Vagina (tissue), 2 donors: ENCODE measurements around the gene PARP2.

Experiments used
- CTCF ChIP-seq, 3 experiments: fragments of 450-650 bp in 2 of 3; fragments of 200-600 bp in 1 of 3; sonication (generic) in 1 of 3; IDR thresholded peaks; one replicate each; pipeline ENCODE4 v1.5.1; 2017 to 2019; ENCODE audit warnings: antibody characterized with exemption in 3 of 3, mild to moderate bottlenecking in 2 of 3, moderate library complexity in 2 of 3
- POLR2A ChIP-seq, 2 donors: fragments of 450-650 bp; IDR thresholded peaks; one replicate each; pipeline ENCODE4 v1.6.1; 2017; ENCODE audit warnings: antibody characterized with exemption in 2 of 2, mild to moderate bottlenecking in 2 of 2, moderate library complexity in 2 of 2
- POLR2AphosphoS5 ChIP-seq, 2 donors: sonication (generic); formaldehyde crosslinking; IDR thresholded peaks; one replicate each; pipeline ENCODE4 v1.9.0; 2017; ENCODE audit warnings: antibody characterized with exemption in 2 of 2, mild to moderate bottlenecking in 2 of 2, low read depth in 1 of 2; ENCODE audit not compliant: insufficient read depth in 1 of 2

GRCh38 chr14:20350282-20350681 is 6.8 kb downstream of the PARP2 start:
- TF ChIP-seq CTCF (IDR thresholded peaks at IDR 0.05) (no peak), POLR2A (IDR thresholded peaks at IDR 0.05) (no peak), POLR2AphosphoS5 (IDR thresholded peaks at IDR 0.05; ENCODE audit: insufficient read depth in 1 of 2, low read depth in 1 of 2) (no peak)
